ENCODE measurements around the gene HGD.
"Not testable (repeated sequence)": the region's sequence is repeated elsewhere in the genome, so short reads cannot be mapped to it uniquely, and the experiment has no call there.

GRCh38 chr3:120677193-120677592 lies 4.8 kb downstream of the HGD start:
- not testable (repeated sequence) for TF ChIP-seq EZH2 (IDR thresholded peaks at IDR 0.05); ZNF274 (IDR thresholded peaks at IDR 0.05; ENCODE audit: low read depth, low read length); CBX3 (IDR thresholded peaks at IDR 0.05; ENCODE audit: low read depth); CTCF (IDR thresholded peaks at IDR 0.05 in 2 of 3, conservative IDR thresholded peaks at IDR 0.05 in 1 of 3; ENCODE audit: borderline replicate concordance in 1 of 3, insufficient read depth in 1 of 3, low read depth in 2 of 3, low read length in 2 of 3)
